Neuronal stem cell (in vitro differentiated cells): ENCODE data around the gene HSPA14.
"Not testable (repeated sequence)": the region's sequence is repeated elsewhere in the genome, so short reads cannot be mapped to it uniquely, and the experiment has no call there.

ENCODE experiments used
- DNase-seq: peaks from one replicate; pipeline ENCODE4 v3.0.0-alpha.2; 2013; ENCODE audit warnings: low spot score
- H2AFZ ChIP-seq: one replicate; pipeline ENCODE4 v1.6.1; 2013; ENCODE audit warnings: mild to moderate bottlenecking, low read length, inconsistent platforms
- H2AK5ac ChIP-seq: 2 replicates; pipeline ENCODE4 v1.6.1; 2013; ENCODE audit warnings: low read depth, mild to moderate bottlenecking, inconsistent platforms, low read length, moderate library complexity, mixed read lengths
- H2BK120ac ChIP-seq: 2 replicates; pipeline ENCODE4 v1.6.1; 2013; ENCODE audit warnings: low read depth, mild to moderate bottlenecking, inconsistent platforms, low read length, moderate library complexity, mixed read lengths
- H2BK12ac ChIP-seq: one replicate; pipeline ENCODE4 v1.6.1; 2013; ENCODE audit warnings: low read length, inconsistent platforms
- H2BK15ac ChIP-seq: 2 replicates; pipeline ENCODE4 v1.6.1; 2013; ENCODE audit warnings: mild to moderate bottlenecking, low read length, inconsistent platforms, mixed read lengths
- H2BK5ac ChIP-seq: one replicate; pipeline ENCODE4 v1.6.1; 2013; ENCODE audit warnings: inconsistent platforms, mild to moderate bottlenecking, low read length, moderate library complexity
- H3K14ac ChIP-seq: one replicate; pipeline ENCODE4 v1.6.1; 2013; ENCODE audit warnings: low read length, inconsistent platforms
- H3K18ac ChIP-seq: 2 replicates; pipeline ENCODE4 v1.6.1; 2013; ENCODE audit warnings: low read length, inconsistent platforms
- H3K23ac ChIP-seq: 2 replicates; pipeline ENCODE4 v1.6.1; 2013; ENCODE audit warnings: low read depth, mild to moderate bottlenecking, mixed read lengths, low read length, inconsistent platforms; ENCODE audit not compliant: poor library complexity
- H3K27ac ChIP-seq: replicated peaks from 3 replicates; pipeline ENCODE4 v1.5.1; 2013; ENCODE audit warnings: low read length, inconsistent platforms
- H3K27me3 ChIP-seq, 3 experiments: 2 replicates each; pipeline ENCODE4 v1.6.1; 2013; ENCODE audit warnings: low read length in 3 of 3, mild to moderate bottlenecking in 2 of 3, inconsistent platforms in 1 of 3, low read depth in 1 of 3, mixed read lengths in 1 of 3, moderate library complexity in 1 of 3; ENCODE audit not compliant: control insufficient read depth in 3 of 3, insufficient read depth in 3 of 3
- H3K36me3 ChIP-seq, 2 donors: replicated peaks in 1 of 2; 2 replicates each; pipeline ENCODE4 v1.6.1; 2013; ENCODE audit warnings: low read length in 2 of 2; ENCODE audit not compliant: control insufficient read depth in 2 of 2, insufficient read depth in 2 of 2
- H3K4ac ChIP-seq: 2 replicates; pipeline ENCODE4 v1.6.1; 2013; ENCODE audit warnings: inconsistent platforms, mild to moderate bottlenecking, low read length, moderate library complexity
- H3K4me1 ChIP-seq, 2 donors: 1 replicate in 1 of 2; 2 replicates in 1 of 2; pipeline ENCODE4 v1.6.1; 2013; ENCODE audit warnings: low read length in 2 of 2, low read depth in 1 of 2; ENCODE audit not compliant: control insufficient read depth in 2 of 2, insufficient read depth in 1 of 2
- H3K4me2 ChIP-seq: one replicate; pipeline ENCODE4 v1.6.1; 2013; ENCODE audit warnings: mild to moderate bottlenecking, low read length, inconsistent platforms; ENCODE audit not compliant: insufficient read depth, poor library complexity, severe bottlenecking
- H3K4me3 ChIP-seq, 2 donors: 2 replicates each; pipeline ENCODE4 v1.5.1; 2013; ENCODE audit warnings: low read length in 2 of 2, mild to moderate bottlenecking in 2 of 2, inconsistent platforms in 1 of 2, moderate library complexity in 1 of 2
- H3K79me1 ChIP-seq: one replicate; pipeline ENCODE4 v1.6.1; 2013; ENCODE audit warnings: low read depth, mild to moderate bottlenecking, inconsistent platforms, low read length, moderate library complexity
- H3K9ac ChIP-seq: one replicate; pipeline ENCODE4 v1.6.1; 2013; ENCODE audit warnings: mild to moderate bottlenecking, low read depth, low read length, inconsistent platforms; ENCODE audit not compliant: poor library complexity
- H3K9me3 ChIP-seq, 2 donors: replicated peaks in 1 of 2; 2 replicates each; pipeline versions ENCODE3 to v1.6.1; 2013; ENCODE audit warnings: low read length in 2 of 2, mild to moderate bottlenecking in 2 of 2, inconsistent platforms in 1 of 2, low read depth in 1 of 2, mixed read lengths in 1 of 2, moderate library complexity in 1 of 2; ENCODE audit not compliant: control insufficient read depth in 2 of 2, insufficient read depth in 1 of 2
- H4K8ac ChIP-seq: one replicate; pipeline ENCODE4 v1.6.1; 2013; ENCODE audit warnings: low read depth, mild to moderate bottlenecking, inconsistent platforms, low read length, moderate library complexity
- H4K91ac ChIP-seq: one replicate; pipeline ENCODE4 v1.6.1; 2013; ENCODE audit warnings: low read length, low read depth, mild to moderate bottlenecking, inconsistent platforms; ENCODE audit not compliant: poor library complexity
- WGBS, 2 donors: extraction: QIAGEN DNeasy Blood & Tissue Kit; methylation state at CpG; one replicate each; pipeline ENCODE4 v1.1.7; 2013; ENCODE audit warnings: missing lambda C conversion rate in 2 of 2, mixed read lengths in 1 of 2; ENCODE audit not compliant: insufficient read length in 2 of 2, insufficient replicate concordance in 1 of 2; ENCODE audit errors: extremely low coverage in 2 of 2; 5-methylcytosine and 5-hydroxymethylcytosine counted together

HSPA14 gene

DNA sequence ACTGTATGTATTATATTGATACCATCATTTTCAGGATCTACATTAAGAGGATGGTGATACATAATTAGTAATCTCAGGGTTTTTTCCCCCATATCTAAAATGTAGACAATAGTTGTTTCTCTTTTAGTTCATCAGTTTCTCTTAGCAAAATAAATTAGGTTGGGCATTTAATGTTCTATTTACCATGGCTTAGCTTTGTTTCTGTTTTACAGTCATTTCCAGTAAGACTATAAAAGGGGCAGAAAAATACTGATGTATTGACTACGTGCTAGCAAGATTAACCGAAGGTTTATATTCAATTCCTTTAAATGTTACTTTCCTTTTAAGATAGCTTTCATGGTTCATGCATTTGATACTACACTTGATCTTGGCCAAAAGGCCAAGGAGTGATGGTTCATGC lies 66.8 kb downstream of the HSPA14 start:
- Histone ChIP-seq H2BK5ac (no peak overlapping the region), H3K4ac (no peak overlapping the region), H3K14ac (no peak overlapping the region), H3K36me3 (peaks cover 25 to 99% of the 10 kb centered on the region in 2 donors), H4K91ac (no peak overlapping the region), H3K4me1 (no peaks in the 10 kb centered on the region), H2BK120ac (no peak overlapping the region), H2BK15ac (no peak overlapping the region), H3K9me3 (peaks cover 12 to 20% of the 10 kb centered on the region in 2 donors), H3K9ac (no peak overlapping the region), H2BK12ac (no peak overlapping the region), H3K27ac (no peak overlapping the region), H2AK5ac (no peak overlapping the region), H3K79me1 (no peaks in the 10 kb centered on the region), H3K18ac (no peak overlapping the region), H4K8ac (no peak overlapping the region), H3K4me3 (no peak overlapping the region), H3K23ac (no peak overlapping the region), H3K4me2 (no peak overlapping the region), H2AFZ (no peak overlapping the region), H3K27me3 (no peaks in the 10 kb centered on the region)
- no peak for DNase-seq
- WGBS, 2 donors, result no CpG with 5 or more reads among the region's 2 CpGs

DNA sequence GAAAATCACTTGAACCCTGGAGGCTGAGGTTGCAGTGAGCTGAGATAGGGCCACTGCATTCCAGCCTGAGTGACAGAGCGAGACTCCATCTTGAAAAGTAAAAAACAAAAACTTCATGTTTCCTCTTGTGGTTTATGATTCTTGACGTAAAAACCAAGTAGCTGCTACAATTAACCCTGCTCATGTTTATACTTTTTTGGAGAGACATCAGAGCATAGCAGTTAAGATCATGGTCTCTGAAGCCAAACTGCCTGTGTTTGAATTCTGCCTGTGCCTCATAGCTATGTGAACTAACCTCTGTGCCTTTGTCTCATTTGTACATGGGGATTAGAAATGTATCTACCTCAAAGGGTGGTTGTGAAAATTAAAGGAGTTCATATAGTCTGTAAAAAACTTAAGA lies 67.8 kb downstream of the HSPA14 start:
- Histone ChIP-seq H3K4me3 (no peak overlapping the region), H3K9ac (no peak overlapping the region), H2BK15ac (no peak overlapping the region), H3K9me3 (peaks cover 14 to 24% of the 10 kb centered on the region in 2 donors), H3K4me1 (no peaks in the 10 kb centered on the region), H3K36me3 (peaks cover 29 to 99% of the 10 kb centered on the region in 2 donors), H3K14ac (no peak overlapping the region), H3K18ac (no peak overlapping the region), H2AK5ac (no peak overlapping the region), H3K79me1 (no peaks in the 10 kb centered on the region), H4K91ac (no peak overlapping the region), H3K4me2 (no peak overlapping the region), H3K27ac (no peak overlapping the region), H2AFZ (no peak overlapping the region), H3K4ac (no peak overlapping the region), H3K27me3 (no peaks in the 10 kb centered on the region), H2BK120ac (no peak overlapping the region), H3K23ac (no peak overlapping the region), H4K8ac (no peak overlapping the region), H2BK12ac (no peak overlapping the region), H2BK5ac (no peak overlapping the region)
- DNase-seq, result no peak
- WGBS, 2 donors, result no CpG with 5 or more reads among the region's 2 CpGs

DNA sequence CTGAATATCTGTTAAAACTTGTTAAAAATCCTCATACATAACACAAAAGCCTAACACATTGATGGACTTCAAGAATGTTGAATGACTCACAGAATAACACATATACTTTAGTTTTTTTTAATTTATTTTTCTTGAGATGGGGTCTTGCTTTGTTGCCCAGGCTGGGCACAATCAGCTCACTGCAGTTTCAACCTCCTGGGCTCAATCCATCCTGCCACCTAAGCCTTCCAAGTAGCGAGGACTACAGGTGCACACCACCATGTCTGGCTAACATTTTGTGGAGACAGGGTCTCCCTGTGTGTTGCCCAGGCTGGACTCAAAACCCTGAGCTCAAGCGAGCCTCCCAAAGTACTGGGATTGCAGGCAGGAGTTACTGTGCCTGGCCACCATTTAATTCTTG lies 68.7 kb downstream of the HSPA14 start:
- H2BK15ac ChIP-seq, result no peak overlapping the region
- H3K79me1 ChIP-seq, result no peaks in the 10 kb centered on the region
- peaks cover 27 to 99% of the 10 kb centered on the region in 2 donors for H3K36me3 ChIP-seq
- H2AFZ ChIP-seq, result no peak overlapping the region
- no peak overlapping the region for H2BK120ac ChIP-seq
- no peak overlapping the region for H3K4me2 ChIP-seq
- H3K4me1 ChIP-seq, result no peaks in the 10 kb centered on the region
- no peak overlapping the region for H4K8ac ChIP-seq
- H3K9me3 ChIP-seq, result peaks cover 16 to 30% of the 10 kb centered on the region in 2 donors
- no peak for DNase-seq
- no peaks in the 10 kb centered on the region for H3K27me3 ChIP-seq
- no peak overlapping the region for H3K18ac ChIP-seq
- H2BK12ac ChIP-seq, result no peak overlapping the region
- H2AK5ac ChIP-seq, result no peak overlapping the region
- H2BK5ac ChIP-seq, result no peak overlapping the region
- H3K4me3 ChIP-seq, result no peak overlapping the region
- H3K27ac ChIP-seq, result no peak overlapping the region
- H3K4ac ChIP-seq, result no peak overlapping the region
- no peak overlapping the region for H4K91ac ChIP-seq
- H3K14ac ChIP-seq, result no peak overlapping the region
- no peak overlapping the region for H3K9ac ChIP-seq
- H3K23ac ChIP-seq, result no peak overlapping the region
- WGBS, 2 donors, result no CpG with 5 or more reads among the region's 2 CpGs

DNA sequence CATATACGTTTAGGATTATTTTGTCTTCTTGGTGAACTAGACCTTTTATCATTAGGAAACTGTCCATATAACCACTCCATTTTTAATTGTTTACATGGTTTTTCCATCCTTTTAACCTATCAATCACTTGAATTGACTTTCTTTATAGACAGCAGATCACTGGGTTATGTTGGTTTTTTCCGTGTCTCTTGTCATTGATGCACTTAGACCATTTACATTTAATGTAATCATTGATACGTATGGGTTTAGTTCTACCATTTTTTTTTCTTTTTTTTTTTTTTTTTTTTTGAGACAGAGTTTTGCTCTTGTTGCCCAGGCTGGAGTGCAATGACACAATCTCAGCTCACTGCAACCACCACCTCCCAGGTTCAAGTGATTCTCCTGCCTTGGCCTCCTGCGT lies 69.5 kb downstream of the HSPA14 start:
- H3K4me2 ChIP-seq, H4K91ac ChIP-seq, H3K27me3 ChIP-seq, H3K4ac ChIP-seq, H3K4me1 ChIP-seq, H3K9ac ChIP-seq, H3K23ac ChIP-seq, H4K8ac ChIP-seq, H3K14ac ChIP-seq, H3K27ac ChIP-seq, H2BK15ac ChIP-seq, H2BK12ac ChIP-seq, H2AFZ ChIP-seq, H3K79me1 ChIP-seq, H2BK120ac ChIP-seq, H3K4me3 ChIP-seq, DNase-seq, H3K18ac ChIP-seq, H2BK5ac ChIP-seq, H2AK5ac ChIP-seq: not testable (repeated sequence)
- Histone ChIP-seq H3K9me3 (peaks cover 16 to 35% of the 10 kb centered on the region in 2 donors), H3K36me3 (peaks cover 27 to 99% of the 10 kb centered on the region in 2 donors)
- WGBS, 2 donors, result no CpG with 5 or more reads among the region's 4 CpGs
